ENCODE data around the gene ENOX1. TPM values are rescaled to one million over a fixed set of nuclear protein-coding genes. Genes with fewer than 3 reads are reported as not detected.

The ENOX1 gene
- total RNA-seq, 1 experiment from 2014 or later = 0.26 TPM

GRCh38 chr13:43431841-43432240 is 354.9 kb downstream of the ENOX1 start (continued):
- no peak for TF ChIP-seq ZNF425 (CRISPR knock-in tag; conservative IDR thresholded peaks at IDR 0.05)
- no peak for TF ChIP-seq ATF2 (CRISPR knock-in tag; IDR thresholded peaks at IDR 0.05; ENCODE audit: borderline replicate concordance, low read depth)
- TF ChIP-seq ZNF423 (CRISPR knock-in tag; IDR thresholded peaks at IDR 0.05) = no peak
- TF ChIP-seq NFE2L1 (CRISPR knock-in tag; IDR thresholded peaks at IDR 0.05) = no peak
- TF ChIP-seq SOX15 (CRISPR knock-in tag; IDR thresholded peaks at IDR 0.05) = no peak
- TF ChIP-seq EMX1 (CRISPR knock-in tag; IDR thresholded peaks at IDR 0.05) = no peak

- Mint-ChIP-seq H3K4me3 (no peak overlapping the region), H3K27ac (no peak overlapping the region; the same call in 1 of the 2 replicates), H3K4me1 (peaks cover 37% of the 10 kb centered on the region), H3K9me3 (no peaks in the 10 kb centered on the region), H3K36me3 (no peaks in the 10 kb centered on the region), H3K27me3 (ENCODE audit: low read depth) (no peaks in the 10 kb centered on the region)
- TF ChIP-seq ATF3 (CRISPR knock-in tag; conservative IDR thresholded peaks at IDR 0.05) (no peak), SP1 (CRISPR knock-in tag; conservative IDR thresholded peaks at IDR 0.05) (no peak), ZNF425 (CRISPR knock-in tag; conservative IDR thresholded peaks at IDR 0.05) (no peak), ZNF232 (CRISPR knock-in tag; IDR thresholded peaks at IDR 0.05) (no peak), NFYB (CRISPR knock-in tag; conservative IDR thresholded peaks at IDR 0.05; ENCODE audit: low read depth) (no peak), E2F5 (CRISPR knock-in tag; IDR thresholded peaks at IDR 0.05) (no peak), CTCF (IDR thresholded peaks at IDR 0.05) (no peak), TEAD1 (CRISPR knock-in tag; IDR thresholded peaks at IDR 0.05) (no peak)
- ATAC-seq = peak; percentile 68
- CTCF ChIA-PET = interaction anchor here (1.1 kb wide), 1 partner anchor 11 kb away, joined by 3 read pairs; no protein-coding TSS in a partner anchor
- no peak for DNase-seq (ENCODE audit: low spot score)
- POLR2A ChIA-PET = no interaction called here
These were observed 355.5 kb downstream of the ENOX1 start for GRCh38 chr13:43431290-43431716.

GRCh38 chr13:43428545-43429296 is 358.1 kb downstream of the ENOX1 start:
- ATAC-seq (peak; percentile 38), DNase-seq (ENCODE audit: low spot score) (no peak)
- Mint-ChIP-seq H3K36me3 (no peaks in the 10 kb centered on the region), H3K4me3 (no peak overlapping the region), H3K27ac (no peak overlapping the region), H3K9me3 (no peaks in the 10 kb centered on the region), H3K27me3 (ENCODE audit: low read depth) (no peaks in the 10 kb centered on the region), H3K4me1 (peaks cover 58% of the 10 kb centered on the region)
- POLR2A ChIA-PET = no interaction called here
- CTCF ChIA-PET = interaction anchor here (1.0 to 1.3 kb wide), 3 partner anchors 13 to 312 kb away, joined by 3 to 4 read pairs (median 4); no protein-coding TSS in a partner anchor
- TF ChIP-seq ZNF396 (CRISPR knock-in tag; IDR thresholded peaks at IDR 0.05; ENCODE audit: borderline replicate concordance) (no peak), SMAD4 (CRISPR knock-in tag; IDR thresholded peaks at IDR 0.05) (no peak), KAT7 (CRISPR knock-in tag; IDR thresholded peaks at IDR 0.05; ENCODE audit: borderline replicate concordance) (no peak), MXD4 (CRISPR knock-in tag; IDR thresholded peaks at IDR 0.05; ENCODE audit: borderline replicate concordance) (no peak), ATF3 (CRISPR knock-in tag; conservative IDR thresholded peaks at IDR 0.05) (no peak), ARID4B (CRISPR knock-in tag; IDR thresholded peaks at IDR 0.05; ENCODE audit: borderline replicate concordance) (no peak)
